Measurements from ENCODE around the gene CPXM2. TPM values are rescaled to one million over a fixed set of nuclear protein-coding genes. Genes with fewer than 3 reads are reported as not detected.

Gene CPXM2
- polyA plus RNA-seq, 1 of the 3 experiments (the other 2 are of a cell fraction): not detected

GRCh38 chr10:123715546-123715945, 176.1 kb downstream of the CPXM2 start:
- no peak overlapping the region for H3K4me2 ChIP-seq
- no peak overlapping the region for H3K27ac ChIP-seq (ENCODE audit: low read depth in 2 of 2, low read length in 1 of 2)
- no peaks in the 10 kb centered on the region for H3K36me3 ChIP-seq (replicated peaks in 1 of 2; ENCODE audit: control insufficient read depth in 1 of 2, insufficient read depth in 2 of 2, low read length in 1 of 2)
- H3K9me3 ChIP-seq: no peaks in the 10 kb centered on the region
- H3K79me2 ChIP-seq (ENCODE audit: insufficient read depth): no peaks in the 10 kb centered on the region
- no peaks in the 10 kb centered on the region for H3K9me2 ChIP-seq
- WGBS (ENCODE audit: low lambda C conversion rate): 0% methylated on average over 2 of the region's 2 CpGs
- no peaks in the 10 kb centered on the region for H4K20me1 ChIP-seq (ENCODE audit: insufficient read depth)
- H3K9ac ChIP-seq: no peak overlapping the region
- ChIA-PET POLR2A (no interaction called here), CTCF (interaction anchor here (1.7 kb wide), 1 partner anchor 10 kb away, joined by 5 read pairs; no protein-coding TSS in a partner anchor)
- TF ChIP-seq SIN3A (IDR thresholded peaks at IDR 0.05; ENCODE audit: borderline replicate concordance, low read depth, low read length) (no peak), USF2 (IDR thresholded peaks at IDR 0.05; ENCODE audit: borderline replicate concordance, low read depth, low read length) (no peak), FOXJ3 (CRISPR knock-in tag; IDR thresholded peaks at IDR 0.05) (no peak), REST (IDR thresholded peaks at IDR 0.05; ENCODE audit: low read depth, low read length) (no peak), MEF2A (IDR thresholded peaks at IDR 0.05; ENCODE audit: borderline replicate concordance, low read depth) (no peak), TAF1 (IDR thresholded peaks at IDR 0.05; ENCODE audit: borderline replicate concordance, low read depth, low read length) (no peak)
- DNase-seq: no peak
- H3K4me3 ChIP-seq (ENCODE audit: low read depth in 2 of 2, low read length in 1 of 2): no peak overlapping the region
- no peaks in the 10 kb centered on the region for H3F3A ChIP-seq (replicated peaks; ENCODE audit: insufficient read depth)
- no peak overlapping the region for H2AFZ ChIP-seq (ENCODE audit: low read depth)
- H3K27me3 ChIP-seq (ENCODE audit: insufficient read depth): no peaks in the 10 kb centered on the region
- no peaks in the 10 kb centered on the region for H3K4me1 ChIP-seq (ENCODE audit: control insufficient read depth in 1 of 2, insufficient read depth in 2 of 2, low read depth in 1 of 2, low read length in 1 of 2)

GRCh38 chr10:123706236-123706635, 185.4 kb downstream of the CPXM2 start:
- no peaks in the 10 kb centered on the region for H3K36me3 ChIP-seq (replicated peaks in 1 of 2; ENCODE audit: control insufficient read depth in 1 of 2, insufficient read depth in 2 of 2, low read length in 1 of 2)
- no peak overlapping the region for H3K9ac ChIP-seq
- H2AFZ ChIP-seq (ENCODE audit: low read depth): no peak overlapping the region
- no peaks in the 10 kb centered on the region for H3K9me3 ChIP-seq
- ChIA-PET POLR2A (no interaction called here), CTCF (interaction anchor here (1.1 to 1.8 kb wide), 2 partner anchors 11 to 123 kb away, joined by 3 to 4 read pairs; no protein-coding TSS in a partner anchor)
- no peaks in the 10 kb centered on the region for H4K20me1 ChIP-seq (ENCODE audit: insufficient read depth)
- TF ChIP-seq FOXM1 (IDR thresholded peaks at IDR 0.05; ENCODE audit: low read depth): no peak
- TF ChIP-seq RCOR1 (IDR thresholded peaks at IDR 0.05; ENCODE audit: low read length): no peak
- TF ChIP-seq PBX3 (IDR thresholded peaks at IDR 0.05): no peak
- TF ChIP-seq GABPA (IDR thresholded peaks at IDR 0.05; ENCODE audit: low read depth): no peak
- TF ChIP-seq EP300 (IDR thresholded peaks at IDR 0.05; ENCODE audit: borderline replicate concordance in 1 of 2, low read depth in 1 of 2, low read length in 1 of 2): no peak
- no peak for TF ChIP-seq NRF1 (IDR thresholded peaks at IDR 0.05; ENCODE audit: low read depth, low read length)
- TF ChIP-seq MXI1 (IDR thresholded peaks at IDR 0.05; ENCODE audit: low read depth, low read length): no peak
- TF ChIP-seq YY1 (IDR thresholded peaks at IDR 0.05; ENCODE audit: low read depth): no peak
- no peak for TF ChIP-seq RAD21 (IDR thresholded peaks at IDR 0.05; ENCODE audit: low read length)
- TF ChIP-seq TEAD4 (IDR thresholded peaks at IDR 0.05; ENCODE audit: borderline replicate concordance, insufficient read depth): no peak
- no peak for TF ChIP-seq SIN3A (IDR thresholded peaks at IDR 0.05; ENCODE audit: borderline replicate concordance, low read depth, low read length)
- TF ChIP-seq GATA2 (CRISPR knock-in tag; IDR thresholded peaks at IDR 0.05): no peak
- no peak for TF ChIP-seq USF2 (IDR thresholded peaks at IDR 0.05; ENCODE audit: borderline replicate concordance, low read depth, low read length)
- TF ChIP-seq ELF1 (IDR thresholded peaks at IDR 0.05): no peak
- TF ChIP-seq FOXJ3 (CRISPR knock-in tag; IDR thresholded peaks at IDR 0.05): no peak
- no peaks in the 10 kb centered on the region for H3K27me3 ChIP-seq (ENCODE audit: insufficient read depth)
- no peak overlapping the region for H3K4me2 ChIP-seq
- H3F3A ChIP-seq (replicated peaks; ENCODE audit: insufficient read depth): no peaks in the 10 kb centered on the region
- no peak for DNase-seq
- no peaks in the 10 kb centered on the region for H3K79me2 ChIP-seq (ENCODE audit: insufficient read depth)
- no peaks in the 10 kb centered on the region for H3K9me2 ChIP-seq
- H3K4me1 ChIP-seq (ENCODE audit: control insufficient read depth in 1 of 2, insufficient read depth in 2 of 2, low read depth in 1 of 2, low read length in 1 of 2): no peaks in the 10 kb centered on the region
- 16% methylated on average over 4 of the region's 4 CpGs for WGBS (ENCODE audit: low lambda C conversion rate)
- no peak overlapping the region for H3K4me3 ChIP-seq (ENCODE audit: low read depth in 2 of 2, low read length in 1 of 2)
- H3K27ac ChIP-seq (ENCODE audit: low read depth in 2 of 2, low read length in 1 of 2): no peak overlapping the region

Data from SK-N-SH (cell line).